ENCODE results near the gene GOLGA3.

DNA sequence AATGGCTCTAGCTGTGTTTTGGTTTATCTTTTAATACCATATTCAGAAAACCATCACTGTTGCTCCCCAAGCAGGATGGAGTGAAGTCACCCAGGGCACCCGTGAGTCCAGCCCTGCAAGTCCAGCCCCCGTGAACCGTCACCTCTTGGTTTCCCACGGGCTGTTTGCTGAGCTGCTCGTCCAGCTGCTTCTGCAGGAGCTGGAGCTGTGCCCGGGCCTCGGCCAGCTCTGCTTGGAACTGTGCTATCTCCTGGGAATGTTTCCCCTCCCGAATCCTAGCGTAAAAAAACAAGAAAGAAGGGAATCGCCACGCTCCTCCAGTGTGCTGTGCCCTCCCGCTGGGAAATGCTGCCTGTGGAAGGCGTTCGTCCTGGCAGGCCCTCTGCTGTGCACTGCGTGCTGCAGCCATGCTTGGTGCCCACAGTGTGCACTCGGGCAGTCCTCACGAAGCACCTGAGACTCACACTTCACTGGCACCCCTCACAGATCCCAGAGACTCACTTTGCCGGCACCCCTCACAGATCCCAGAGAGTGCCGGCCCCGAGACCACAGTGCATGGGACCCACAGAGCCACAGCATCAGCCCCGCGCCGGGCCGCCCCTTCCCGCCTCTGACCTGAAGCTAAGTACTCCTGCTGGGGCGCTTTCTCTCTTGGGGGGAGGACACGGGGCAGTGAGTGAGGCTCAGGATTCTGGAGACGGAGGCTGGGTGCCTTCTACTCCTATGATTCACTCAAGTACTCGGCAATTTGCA is 51.7 kb downstream of the GOLGA3 start:
- TF ChIP-seq POLR2A (IDR thresholded peaks at IDR 0.05; ENCODE audit: low read depth, low read length), result no peak
- no peak for TF ChIP-seq POLR2AphosphoS5 (IDR thresholded peaks at IDR 0.05; ENCODE audit: low read depth, low read length)
- no peak for TF ChIP-seq SPI1 (IDR thresholded peaks at IDR 0.05; ENCODE audit: low read depth, low read length)
- no peak for TF ChIP-seq POU2F2 (IDR thresholded peaks at IDR 0.05; ENCODE audit: low read depth, low read length)
- TF ChIP-seq TAF1 (IDR thresholded peaks at IDR 0.05; ENCODE audit: low read depth, low read length), result no peak

Data from GM12891 (cell line).